Measurements from ENCODE around the gene DNPEP.
"Not testable (repeated sequence)": the region's sequence is repeated elsewhere in the genome, so short reads cannot be mapped to it uniquely, and the experiment has no call there.

Gene DNPEP

DNA sequence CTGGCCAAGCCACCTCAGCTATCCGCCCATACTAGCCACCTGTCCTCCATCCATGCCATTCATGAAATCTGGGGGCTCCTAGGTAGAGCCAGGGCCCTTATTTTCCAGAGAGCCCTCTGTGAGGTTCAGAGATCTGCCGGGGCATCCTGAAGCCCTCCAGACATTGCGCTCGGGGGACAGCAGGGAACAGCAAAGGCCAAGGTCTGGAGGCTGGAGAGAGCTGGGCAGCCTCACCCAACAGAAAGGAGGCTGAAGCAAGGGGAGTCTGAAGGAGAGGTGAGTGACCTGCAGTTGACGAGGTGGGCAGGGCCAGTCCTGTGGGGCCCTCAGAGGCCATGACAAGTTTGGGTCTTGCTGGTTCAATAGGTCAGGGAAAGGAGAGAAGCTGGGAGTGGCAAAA lies 21.9 kb upstream of the DNPEP start:
- Histone ChIP-seq H3K36me3 (ENCODE audit: control insufficient read depth, insufficient read depth, low read length) (no peaks in the 10 kb centered on the region), H3K4me3 (replicated peaks; ENCODE audit: low read depth, low read length) (no peak overlapping the region), H3K27me3 (replicated peaks; ENCODE audit: control insufficient read depth, insufficient read depth, low read length) (no peaks in the 10 kb centered on the region; the same call in 1 of the 2 replicates)
- no peak for DNase-seq (ENCODE audit: extremely low read depth, insufficient read length)
- TF ChIP-seq, protein P1, sequence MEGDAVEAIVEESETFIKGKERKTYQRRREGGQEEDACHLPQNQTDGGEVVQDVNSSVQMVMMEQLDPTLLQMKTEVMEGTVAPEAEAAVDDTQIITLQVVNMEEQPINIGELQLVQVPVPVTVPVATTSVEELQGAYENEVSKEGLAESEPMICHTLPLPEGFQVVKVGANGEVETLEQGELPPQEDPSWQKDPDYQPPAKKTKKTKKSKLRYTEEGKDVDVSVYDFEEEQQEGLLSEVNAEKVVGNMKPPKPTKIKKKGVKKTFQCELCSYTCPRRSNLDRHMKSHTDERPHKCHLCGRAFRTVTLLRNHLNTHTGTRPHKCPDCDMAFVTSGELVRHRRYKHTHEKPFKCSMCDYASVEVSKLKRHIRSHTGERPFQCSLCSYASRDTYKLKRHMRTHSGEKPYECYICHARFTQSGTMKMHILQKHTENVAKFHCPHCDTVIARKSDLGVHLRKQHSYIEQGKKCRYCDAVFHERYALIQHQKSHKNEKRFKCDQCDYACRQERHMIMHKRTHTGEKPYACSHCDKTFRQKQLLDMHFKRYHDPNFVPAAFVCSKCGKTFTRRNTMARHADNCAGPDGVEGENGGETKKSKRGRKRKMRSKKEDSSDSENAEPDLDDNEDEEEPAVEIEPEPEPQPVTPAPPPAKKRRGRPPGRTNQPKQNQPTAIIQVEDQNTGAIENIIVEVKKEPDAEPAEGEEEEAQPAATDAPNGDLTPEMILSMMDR (IDR thresholded peaks at IDR 0.05; ENCODE audit: insufficient read depth, low read length, poor library complexity, severe bottlenecking), result no peak

DNA sequence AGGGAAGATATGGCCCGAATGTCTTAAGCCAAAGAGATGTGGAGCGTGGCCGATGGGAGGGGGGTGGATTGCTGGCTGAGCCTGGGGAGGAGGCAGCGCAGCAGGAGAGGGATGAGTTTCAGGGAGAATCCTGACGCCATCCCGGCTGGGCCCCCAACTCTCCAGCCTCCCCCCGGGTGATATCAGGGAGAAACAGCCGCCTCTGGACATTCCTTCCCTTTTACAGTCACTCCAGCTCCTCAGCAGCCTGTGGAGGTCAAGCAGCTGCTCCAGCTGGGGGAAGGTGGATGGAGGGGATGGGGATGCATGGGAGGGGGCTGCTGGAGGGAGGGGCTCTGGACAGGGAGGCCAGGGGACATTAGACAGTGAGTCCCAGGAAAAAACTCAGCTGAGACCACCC lies 20.9 kb upstream of the DNPEP start:
- Histone ChIP-seq H3K36me3 (ENCODE audit: control insufficient read depth, insufficient read depth, low read length) (no peaks in the 10 kb centered on the region), H3K4me3 (replicated peaks; ENCODE audit: low read depth, low read length) (no peak overlapping the region), H3K27me3 (replicated peaks; ENCODE audit: control insufficient read depth, insufficient read depth, low read length) (no peaks in the 10 kb centered on the region; the same call in 1 of the 2 replicates)
- DNase-seq (ENCODE audit: extremely low read depth, insufficient read length), result no peak
- TF ChIP-seq, protein P1 (IDR thresholded peaks at IDR 0.05; ENCODE audit: insufficient read depth, low read length, poor library complexity, severe bottlenecking), result no peak

DNA sequence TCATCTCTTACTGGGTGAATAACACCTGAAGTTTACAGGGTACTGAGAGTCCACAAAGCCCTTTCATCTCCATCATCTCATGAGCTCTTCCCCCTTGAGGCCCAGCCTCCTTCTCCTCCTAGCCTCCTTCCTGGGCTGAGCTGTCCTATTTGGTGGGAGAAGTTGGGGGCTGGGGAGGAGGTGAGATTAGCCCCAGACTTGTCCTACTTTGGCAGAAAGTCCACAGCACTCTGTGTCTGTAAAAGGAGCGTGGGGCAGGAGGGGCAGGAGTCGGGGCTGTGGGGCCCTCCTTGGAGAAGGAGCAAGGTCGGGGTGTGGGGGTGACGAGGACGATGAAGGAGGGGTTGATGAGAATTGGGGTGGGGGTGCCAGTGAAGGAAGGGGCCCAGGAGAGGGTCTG lies 20.5 kb upstream of the DNPEP start:
- Histone ChIP-seq H3K4me3 (replicated peaks; ENCODE audit: low read depth, low read length) (no peak overlapping the region), H3K36me3 (ENCODE audit: control insufficient read depth, insufficient read depth, low read length) (no peaks in the 10 kb centered on the region), H3K27me3 (replicated peaks; ENCODE audit: control insufficient read depth, insufficient read depth, low read length) (no peaks in the 10 kb centered on the region; the same call in 1 of the 2 replicates)
- TF ChIP-seq, protein P1 (IDR thresholded peaks at IDR 0.05; ENCODE audit: insufficient read depth, low read length, poor library complexity, severe bottlenecking), result no peak
- no peak for DNase-seq (ENCODE audit: extremely low read depth, insufficient read length)

DNA sequence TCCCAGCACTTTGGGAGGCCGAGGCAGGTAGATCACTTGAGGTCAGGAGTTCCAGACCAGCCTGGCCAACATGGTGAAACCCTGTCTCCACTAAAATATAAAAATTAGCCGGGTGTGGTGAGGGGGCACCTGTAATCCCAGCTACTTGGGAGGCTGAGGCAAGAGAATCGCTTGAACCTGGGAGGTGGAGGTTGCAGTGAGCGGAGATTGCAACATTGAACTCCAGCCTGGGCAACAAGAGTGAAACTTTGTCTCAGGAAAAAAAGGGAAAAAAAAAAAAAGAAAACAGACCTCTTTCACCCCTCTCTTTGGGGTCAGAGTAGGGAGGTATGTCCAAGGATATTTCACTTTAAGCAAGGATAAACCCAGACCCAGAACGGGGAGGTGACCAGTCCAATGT lies 19.6 kb upstream of the DNPEP start:
- not testable (repeated sequence) for H3K4me3 ChIP-seq (replicated peaks; ENCODE audit: low read depth, low read length); H3K36me3 ChIP-seq (ENCODE audit: control insufficient read depth, insufficient read depth, low read length); H3K27me3 ChIP-seq (replicated peaks; ENCODE audit: control insufficient read depth, insufficient read depth, low read length); DNase-seq (ENCODE audit: extremely low read depth, insufficient read length)

DNA sequence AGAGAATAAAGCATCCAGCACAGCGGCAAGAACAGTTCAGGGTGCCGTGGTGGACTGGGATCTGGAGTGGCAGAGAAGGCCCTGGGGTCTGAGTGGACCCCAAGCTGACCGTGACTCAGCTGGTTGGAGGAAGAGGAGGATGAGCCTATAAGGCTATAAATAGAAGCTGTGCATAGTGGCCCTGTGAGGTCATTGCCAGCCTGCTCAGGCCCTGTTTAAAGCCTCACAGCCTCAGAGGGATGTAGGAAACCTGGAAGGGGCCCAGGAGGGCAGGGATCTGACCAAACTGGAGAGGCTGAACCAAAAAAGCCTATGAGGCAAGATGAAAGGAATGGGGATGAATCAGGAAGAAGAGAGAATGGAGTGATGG lies 19.1 kb upstream of the DNPEP start:
- TF ChIP-seq, protein P1 (IDR thresholded peaks at IDR 0.05; ENCODE audit: insufficient read depth, low read length, poor library complexity, severe bottlenecking), result no peak
- Histone ChIP-seq H3K27me3 (replicated peaks; ENCODE audit: control insufficient read depth, insufficient read depth, low read length) (no peaks in the 10 kb centered on the region; the same call in 1 of the 2 replicates), H3K36me3 (ENCODE audit: control insufficient read depth, insufficient read depth, low read length) (no peaks in the 10 kb centered on the region), H3K4me3 (replicated peaks; ENCODE audit: low read depth, low read length) (no peak overlapping the region)
- no peak for DNase-seq (ENCODE audit: extremely low read depth, insufficient read length)

DNA sequence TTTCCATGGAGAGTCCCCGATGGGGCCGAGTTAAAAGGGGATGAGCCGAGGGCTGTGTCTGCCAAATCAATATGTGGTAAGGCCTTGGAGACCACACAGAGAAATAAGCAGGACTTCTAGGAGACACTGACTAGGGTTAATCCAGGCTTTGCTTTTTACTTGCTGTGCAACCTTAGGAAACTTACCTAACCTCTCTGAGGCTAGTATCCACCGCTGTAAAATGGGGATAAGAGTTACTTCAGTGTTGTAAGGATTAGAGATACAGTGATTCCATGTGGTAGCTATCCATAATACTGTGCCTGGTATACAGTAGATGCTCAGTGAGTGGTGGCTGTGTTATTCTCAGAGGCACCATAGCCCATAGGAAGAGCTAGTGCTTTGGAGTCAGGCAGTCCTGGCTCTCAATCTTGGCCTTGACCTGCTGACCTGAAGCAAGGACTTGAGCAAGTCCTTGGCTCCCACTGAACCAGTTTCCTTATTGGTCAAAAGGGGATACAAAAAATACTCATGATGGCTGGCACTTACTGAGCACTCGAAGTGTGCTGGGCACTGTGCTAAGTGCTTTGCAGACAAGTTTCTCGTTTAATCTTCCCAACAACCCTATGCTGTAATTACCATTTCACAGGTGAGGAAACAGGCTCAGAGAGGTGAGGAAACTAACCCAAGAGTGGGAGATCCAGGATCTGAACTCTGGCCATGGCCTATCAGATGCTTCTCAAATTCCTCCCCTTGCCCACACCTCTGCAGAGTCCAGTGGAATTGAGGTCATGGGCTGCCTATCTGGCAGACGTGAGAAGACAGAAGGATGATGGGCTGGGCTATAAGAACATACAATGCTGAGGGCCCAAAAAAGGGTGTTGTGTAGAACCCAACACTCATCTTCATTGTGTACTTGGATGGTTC lies 18.5 kb upstream of the DNPEP start:
- TF ChIP-seq, protein P1 (IDR thresholded peaks at IDR 0.05; ENCODE audit: insufficient read depth, low read length, poor library complexity, severe bottlenecking), result no peak
- H3K36me3 ChIP-seq (ENCODE audit: control insufficient read depth, insufficient read depth, low read length), result no peaks in the 10 kb centered on the region
- no peak overlapping the region for H3K4me3 ChIP-seq (replicated peaks; ENCODE audit: low read depth, low read length)
- DNase-seq (ENCODE audit: extremely low read depth, insufficient read length), result no peak
- H3K27me3 ChIP-seq (replicated peaks; ENCODE audit: control insufficient read depth, insufficient read depth, low read length), result no peaks in the 10 kb centered on the region; the same call in 1 of the 2 replicates

All from GM06990 (cell line).